ENCODE results near the gene KIAA0513.

KIAA0513 gene

DNA sequence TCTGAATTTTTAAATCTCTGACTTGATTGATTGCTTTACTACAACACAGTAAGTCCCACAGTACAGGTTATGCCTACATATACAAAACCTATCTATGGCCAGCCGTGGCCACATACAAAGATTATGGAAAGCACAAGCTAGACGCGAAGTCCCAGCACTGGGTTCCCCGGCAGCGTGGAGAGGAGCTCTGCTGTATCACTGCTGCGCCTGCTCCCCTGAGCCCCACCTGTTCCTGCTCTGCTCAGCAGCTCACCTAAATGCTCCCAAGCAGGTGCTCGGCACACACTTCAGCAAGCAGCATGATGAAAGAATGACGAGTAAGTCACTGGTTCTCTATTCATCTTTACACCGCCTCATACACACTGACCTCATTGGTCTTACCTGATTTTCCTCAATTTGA lies 36.8 kb upstream of the KIAA0513 start:
- H3K9me3 ChIP-seq (ENCODE audit: control insufficient read depth in 5 of 5, low read length in 5 of 5) = no peaks in the 10 kb centered on the region
- H3K4me1 ChIP-seq (ENCODE audit: control insufficient read depth in 5 of 5, insufficient read depth in 5 of 5, low read length in 5 of 5) = peaks cover 0 to 22% (median 19%) of the 10 kb centered on the region in 5 donors
- peaks cover 2 to 72% (median 69%) of the 10 kb centered on the region in 5 donors for H3K36me3 ChIP-seq (ENCODE audit: control insufficient read depth in 5 of 5, insufficient read depth in 5 of 5, low read length in 5 of 5)
- H3K27me3 ChIP-seq (ENCODE audit: control insufficient read depth in 5 of 5, insufficient read depth in 4 of 5, low read length in 5 of 5) = no peaks in the 10 kb centered on the region
- no peak overlapping the region for H3K27ac ChIP-seq (ENCODE audit: low read depth, low read length)
- no peak overlapping the region for H3K9ac ChIP-seq (ENCODE audit: low read length in 5 of 5)
- no peak overlapping the region for H3K4me3 ChIP-seq (ENCODE audit: low read depth in 1 of 5, low read length in 5 of 5)

DNA sequence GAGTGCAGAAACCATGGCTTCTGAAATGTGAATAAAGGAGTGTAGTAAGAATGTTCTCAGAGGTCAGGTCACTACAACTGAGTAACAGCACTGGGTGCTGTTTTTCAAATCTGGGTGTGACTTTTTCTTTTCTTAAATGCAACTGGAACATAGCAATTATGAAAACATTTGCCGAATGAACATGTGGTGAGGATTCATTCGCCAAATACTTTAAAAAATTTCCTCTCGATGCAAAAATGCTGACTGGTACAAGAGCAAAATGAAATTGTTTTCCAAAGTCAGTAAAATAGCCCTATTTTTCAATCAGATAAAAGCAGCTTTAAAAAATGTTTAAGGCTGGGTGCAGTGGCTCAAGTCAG lies 34.9 kb upstream of the KIAA0513 start:
- Histone ChIP-seq H3K36me3 (ENCODE audit: control insufficient read depth in 5 of 5, insufficient read depth in 5 of 5, low read length in 5 of 5) (peaks cover 2 to 53% (median 50%) of the 10 kb centered on the region in 5 donors), H3K27me3 (ENCODE audit: control insufficient read depth in 5 of 5, insufficient read depth in 4 of 5, low read length in 5 of 5) (no peaks in the 10 kb centered on the region), H3K4me3 (ENCODE audit: low read depth in 1 of 5, low read length in 5 of 5) (no peak overlapping the region), H3K27ac (ENCODE audit: low read depth, low read length) (peak overlapping the region; percentile 37), H3K9ac (ENCODE audit: low read length in 5 of 5) (no peak overlapping the region), H3K9me3 (ENCODE audit: control insufficient read depth in 5 of 5, low read length in 5 of 5) (no peaks in the 10 kb centered on the region), H3K4me1 (ENCODE audit: control insufficient read depth in 5 of 5, insufficient read depth in 5 of 5, low read length in 5 of 5) (peaks cover 0 to 25% (median 16%) of the 10 kb centered on the region in 5 donors)

DNA sequence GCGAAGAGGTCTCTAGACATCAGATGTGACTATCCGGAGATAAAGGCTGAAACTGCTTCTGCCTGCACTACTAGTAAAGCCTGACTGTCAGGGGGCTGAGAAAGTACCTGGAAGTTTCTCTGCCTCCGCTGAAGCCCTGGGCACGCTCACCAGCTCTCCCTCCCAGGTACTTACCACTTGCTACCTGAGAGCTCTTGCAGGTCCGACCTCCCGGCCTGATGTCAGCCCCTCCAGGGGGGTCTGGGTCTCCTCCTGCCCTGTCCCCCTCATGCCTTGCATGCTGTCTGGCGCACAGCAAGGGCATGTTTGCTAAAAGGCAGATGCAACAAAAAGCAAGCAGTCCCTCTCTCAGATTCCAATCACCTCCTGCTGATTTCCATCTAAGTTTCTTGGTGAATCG lies 33.7 kb upstream of the KIAA0513 start:
- Histone ChIP-seq H3K4me3 (ENCODE audit: low read depth in 1 of 5, low read length in 5 of 5) (no peak overlapping the region), H3K4me1 (ENCODE audit: control insufficient read depth in 5 of 5, insufficient read depth in 5 of 5, low read length in 5 of 5) (peaks cover 0 to 25% (median 16%) of the 10 kb centered on the region in 5 donors)

DNA sequence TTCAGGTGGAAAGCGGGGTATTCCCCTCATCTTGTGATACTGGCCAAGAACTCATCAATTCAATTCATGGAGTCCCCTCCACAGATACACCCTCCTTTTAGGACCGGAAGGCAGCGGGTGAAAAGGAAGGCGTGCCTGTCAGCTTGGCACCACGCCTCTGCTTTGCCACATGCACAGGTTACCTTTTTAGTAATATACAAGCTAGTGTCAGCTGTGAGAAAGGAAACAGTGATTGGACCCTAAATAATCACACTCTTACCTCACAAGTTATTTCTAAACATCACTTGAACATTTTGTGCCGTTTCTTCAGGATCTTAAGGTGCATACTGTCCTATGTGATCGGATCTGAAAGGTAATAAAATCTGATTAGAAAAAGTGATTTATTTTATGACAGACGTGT lies 31.9 kb upstream of the KIAA0513 start:
- Histone ChIP-seq H3K27ac (ENCODE audit: low read depth, low read length) (no peak overlapping the region), H3K9ac (ENCODE audit: low read length in 5 of 5) (no peak overlapping the region), H3K9me3 (ENCODE audit: control insufficient read depth in 5 of 5, low read length in 5 of 5) (no peaks in the 10 kb centered on the region), H3K4me1 (ENCODE audit: control insufficient read depth in 5 of 5, insufficient read depth in 5 of 5, low read length in 5 of 5) (peaks cover 0 to 27% (median 16%) of the 10 kb centered on the region in 5 donors), H3K4me3 (ENCODE audit: low read depth in 1 of 5, low read length in 5 of 5) (no peak overlapping the region), H3K36me3 (ENCODE audit: control insufficient read depth in 5 of 5, insufficient read depth in 5 of 5, low read length in 5 of 5) (peaks cover 2 to 29% (median 23%) of the 10 kb centered on the region in 5 donors), H3K27me3 (ENCODE audit: control insufficient read depth in 5 of 5, insufficient read depth in 4 of 5, low read length in 5 of 5) (no peaks in the 10 kb centered on the region)

More for the DNA sequence above, 33.7 kb upstream of the KIAA0513 start:
- peak overlapping the region in 2 of 5 donors; percentile 7 to 14 for H3K9ac ChIP-seq (ENCODE audit: low read length in 5 of 5)
- peak overlapping the region; percentile 80 for H3K27ac ChIP-seq (ENCODE audit: low read depth, low read length)
- H3K36me3 ChIP-seq (ENCODE audit: control insufficient read depth in 5 of 5, insufficient read depth in 5 of 5, low read length in 5 of 5) = peaks cover 2 to 43% (median 39%) of the 10 kb centered on the region in 5 donors
- H3K9me3 ChIP-seq (ENCODE audit: control insufficient read depth in 5 of 5, low read length in 5 of 5) = no peaks in the 10 kb centered on the region
- H3K27me3 ChIP-seq (ENCODE audit: control insufficient read depth in 5 of 5, insufficient read depth in 4 of 5, low read length in 5 of 5) = no peaks in the 10 kb centered on the region

DNA sequence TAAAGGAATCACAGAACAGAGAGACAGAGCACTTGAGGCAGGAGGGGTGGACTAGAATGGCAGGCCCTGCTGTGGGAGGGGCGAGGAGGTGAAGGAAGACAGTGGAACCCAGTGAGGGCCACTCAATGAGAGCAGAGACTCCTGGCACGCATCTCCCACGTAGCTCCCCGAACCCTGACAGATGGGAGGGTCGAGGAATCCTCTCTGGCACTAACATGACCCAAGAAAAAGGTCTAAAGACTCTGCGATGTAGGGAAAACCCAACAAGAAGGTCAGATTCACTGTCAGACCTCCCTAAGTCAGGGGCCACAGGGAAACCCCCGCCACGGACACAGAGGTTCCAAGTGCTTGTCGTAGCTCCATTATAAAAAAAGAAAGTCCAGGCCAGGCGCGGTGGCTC lies 31.2 kb upstream of the KIAA0513 start:
- Histone ChIP-seq H3K9ac (ENCODE audit: low read length in 5 of 5) (no peak overlapping the region), H3K4me1 (ENCODE audit: control insufficient read depth in 5 of 5, insufficient read depth in 5 of 5, low read length in 5 of 5) (peaks cover 0 to 31% (median 16%) of the 10 kb centered on the region in 5 donors), H3K9me3 (ENCODE audit: control insufficient read depth in 5 of 5, low read length in 5 of 5) (no peaks in the 10 kb centered on the region), H3K4me3 (ENCODE audit: low read depth in 1 of 5, low read length in 5 of 5) (no peak overlapping the region), H3K36me3 (ENCODE audit: control insufficient read depth in 5 of 5, insufficient read depth in 5 of 5, low read length in 5 of 5) (peaks cover 2 to 25% (median 21%) of the 10 kb centered on the region in 5 donors), H3K27ac (ENCODE audit: low read depth, low read length) (no peak overlapping the region), H3K27me3 (ENCODE audit: control insufficient read depth in 5 of 5, insufficient read depth in 4 of 5, low read length in 5 of 5) (no peaks in the 10 kb centered on the region)

DNA sequence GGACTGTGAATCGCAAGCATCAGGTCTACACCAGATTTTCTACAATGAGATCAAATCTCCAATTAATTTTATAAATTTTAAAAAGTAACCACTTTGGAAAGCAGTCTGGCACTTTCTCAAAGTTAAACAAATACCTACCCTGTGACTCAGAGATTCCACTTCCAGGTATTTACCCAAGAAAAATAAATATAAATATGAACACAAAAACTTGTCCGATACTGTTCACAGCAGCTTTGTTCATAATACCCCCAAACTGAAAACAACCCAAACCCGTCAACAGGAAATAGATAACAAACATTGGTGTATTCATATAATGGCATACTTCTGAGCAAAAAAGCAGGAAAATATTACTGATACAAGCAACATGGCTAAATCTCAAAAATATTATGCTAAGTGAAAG lies 28.4 kb upstream of the KIAA0513 start:
- no peaks in the 10 kb centered on the region for H3K9me3 ChIP-seq (ENCODE audit: control insufficient read depth in 5 of 5, low read length in 5 of 5)
- no peak overlapping the region for H3K9ac ChIP-seq (ENCODE audit: low read length in 5 of 5)
- H3K4me1 ChIP-seq (ENCODE audit: control insufficient read depth in 5 of 5, insufficient read depth in 5 of 5, low read length in 5 of 5) = peaks cover 0 to 42% (median 33%) of the 10 kb centered on the region in 5 donors
- no peak overlapping the region for H3K4me3 ChIP-seq (ENCODE audit: low read depth in 1 of 5, low read length in 5 of 5)
- no peaks in the 10 kb centered on the region for H3K27me3 ChIP-seq (ENCODE audit: control insufficient read depth in 5 of 5, insufficient read depth in 4 of 5, low read length in 5 of 5)
- H3K36me3 ChIP-seq (ENCODE audit: control insufficient read depth in 5 of 5, insufficient read depth in 5 of 5, low read length in 5 of 5) = peaks cover 2 to 18% (median 14%) of the 10 kb centered on the region in 5 donors
- no peak overlapping the region for H3K27ac ChIP-seq (ENCODE audit: low read depth, low read length)

DNA sequence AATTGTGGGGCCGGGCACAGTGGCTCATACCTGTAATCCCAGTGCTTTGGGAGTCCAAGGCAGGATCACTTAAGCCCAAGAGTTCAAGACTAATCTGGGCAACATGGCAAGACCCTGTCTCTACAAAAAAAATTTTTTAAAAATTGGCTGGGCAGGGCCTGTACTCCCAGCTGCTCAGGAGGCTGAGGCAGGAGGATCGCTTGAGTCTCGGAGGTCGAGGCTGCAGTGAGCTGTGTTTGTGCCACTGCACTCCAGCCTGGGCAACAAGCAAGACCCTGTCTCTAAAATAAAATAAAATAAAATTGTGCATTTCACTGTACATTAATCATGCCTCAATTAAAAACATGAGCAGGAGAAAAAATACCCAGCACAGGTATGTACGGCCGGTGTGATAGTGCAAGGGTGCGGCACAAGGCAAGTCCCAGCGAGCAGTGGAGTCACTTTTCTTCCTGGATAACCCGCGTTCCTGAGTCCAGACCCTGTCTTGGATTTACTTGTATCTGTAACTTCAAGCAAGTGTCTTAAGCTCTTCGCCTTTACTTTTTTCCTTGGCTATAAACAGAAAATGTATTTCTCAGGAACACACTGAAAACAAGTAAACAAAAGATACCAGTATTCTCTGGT lies 27.6 kb upstream of the KIAA0513 start:
- Histone ChIP-seq H3K27ac (ENCODE audit: low read depth, low read length) (no peak overlapping the region), H3K9ac (ENCODE audit: low read length in 5 of 5) (no peak overlapping the region), H3K9me3 (ENCODE audit: control insufficient read depth in 5 of 5, low read length in 5 of 5) (no peaks in the 10 kb centered on the region), H3K36me3 (ENCODE audit: control insufficient read depth in 5 of 5, insufficient read depth in 5 of 5, low read length in 5 of 5) (peaks cover 0 to 10% (median 7%) of the 10 kb centered on the region in 5 donors), H3K27me3 (ENCODE audit: control insufficient read depth in 5 of 5, insufficient read depth in 4 of 5, low read length in 5 of 5) (no peaks in the 10 kb centered on the region), H3K4me1 (ENCODE audit: control insufficient read depth in 5 of 5, insufficient read depth in 5 of 5, low read length in 5 of 5) (peaks cover 0 to 41% (median 35%) of the 10 kb centered on the region in 5 donors), H3K4me3 (ENCODE audit: low read depth in 1 of 5, low read length in 5 of 5) (no peak overlapping the region)

DNA sequence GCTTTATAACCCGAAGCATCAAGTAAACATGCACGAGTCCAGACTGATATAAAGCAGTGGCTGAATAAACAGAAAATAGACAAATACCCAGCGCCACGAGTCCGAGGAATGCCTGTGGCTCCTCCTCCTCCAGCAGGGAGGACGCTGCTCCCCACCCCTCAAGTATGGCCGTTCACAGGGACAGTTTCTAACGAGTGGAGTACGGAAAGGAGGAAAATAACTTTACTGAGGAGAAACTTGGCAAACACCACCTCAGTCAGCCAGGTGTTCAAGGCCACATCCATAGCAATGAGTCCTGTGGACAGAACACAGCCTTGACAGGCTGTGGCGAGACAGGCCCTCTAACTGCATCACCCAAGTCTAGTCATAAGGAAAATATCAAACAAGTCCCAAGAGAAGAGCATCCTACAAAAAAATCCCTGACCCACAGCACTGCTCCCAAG lies 25.5 kb upstream of the KIAA0513 start:
- Histone ChIP-seq H3K4me3 (ENCODE audit: low read depth in 1 of 5, low read length in 5 of 5) (peak overlapping the region in 4 of 5 donors; percentile 19 to 47 (median 30)), H3K9ac (ENCODE audit: low read length in 5 of 5) (peak overlapping the region in 2 of 5 donors; percentile 43 to 44), H3K36me3 (ENCODE audit: control insufficient read depth in 5 of 5, insufficient read depth in 5 of 5, low read length in 5 of 5) (peaks cover 0 to 2% (median 0%) of the 10 kb centered on the region in 5 donors), H3K27ac (ENCODE audit: low read depth, low read length) (peak overlapping the region; percentile 74), H3K9me3 (ENCODE audit: control insufficient read depth in 5 of 5, low read length in 5 of 5) (no peaks in the 10 kb centered on the region), H3K27me3 (ENCODE audit: control insufficient read depth in 5 of 5, insufficient read depth in 4 of 5, low read length in 5 of 5) (no peaks in the 10 kb centered on the region), H3K4me1 (ENCODE audit: control insufficient read depth in 5 of 5, insufficient read depth in 5 of 5, low read length in 5 of 5) (peaks cover 3 to 52% (median 44%) of the 10 kb centered on the region in 5 donors)

DNA sequence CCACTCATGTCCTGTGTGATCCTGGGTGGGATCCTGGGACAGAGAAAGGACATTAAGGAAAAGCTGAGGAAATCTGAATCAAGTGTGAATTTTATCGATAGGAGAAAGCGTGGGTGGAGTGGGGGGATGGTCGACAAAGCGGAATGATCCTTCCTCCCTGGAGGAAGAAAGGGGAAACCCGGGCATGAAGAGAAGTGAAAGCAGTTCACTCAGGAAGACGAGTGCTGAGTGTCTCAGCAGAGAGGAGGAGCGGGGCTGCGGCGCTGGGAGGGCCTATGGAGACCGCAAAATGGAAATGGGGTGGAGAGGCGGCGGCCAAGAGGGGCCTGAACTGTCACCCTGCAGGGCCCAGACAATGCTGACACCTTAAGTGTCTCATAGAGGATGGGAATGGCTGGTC lies 25.0 kb upstream of the KIAA0513 start:
- H3K9me3 ChIP-seq (ENCODE audit: control insufficient read depth in 5 of 5, low read length in 5 of 5) = no peaks in the 10 kb centered on the region
- H3K4me3 ChIP-seq (ENCODE audit: low read depth in 1 of 5, low read length in 5 of 5) = peak overlapping the region; percentile 10 to 47 (median 27)

DNA sequence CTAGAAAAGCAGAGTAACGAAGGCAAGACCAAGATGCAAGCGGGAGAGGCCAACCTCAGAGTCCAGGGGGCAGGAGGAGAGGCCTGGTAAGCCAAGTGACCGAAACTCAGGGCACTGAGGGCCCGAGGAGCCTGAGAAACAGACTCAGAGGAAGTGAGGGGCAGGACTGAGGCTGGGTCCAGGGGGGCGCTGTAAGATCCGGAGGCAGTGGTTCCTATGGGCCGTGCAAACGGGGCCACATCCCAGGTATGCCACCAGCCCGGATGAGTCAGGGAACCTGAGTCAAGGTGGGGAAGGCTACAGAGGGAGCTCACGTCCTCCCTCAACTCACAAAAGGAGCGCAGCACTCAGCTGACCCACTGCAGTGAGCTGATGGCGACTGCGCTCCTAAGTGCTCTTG lies 24.5 kb upstream of the KIAA0513 start:
- Histone ChIP-seq H3K27ac (ENCODE audit: low read depth, low read length) (peak overlapping the region; percentile 74), H3K4me3 (ENCODE audit: low read depth in 1 of 5, low read length in 5 of 5) (peak overlapping the region; percentile 3 to 47 (median 10))

More for the DNA sequence above, 25.0 kb upstream of the KIAA0513 start:
- peaks cover 3 to 52% (median 44%) of the 10 kb centered on the region in 5 donors for H3K4me1 ChIP-seq (ENCODE audit: control insufficient read depth in 5 of 5, insufficient read depth in 5 of 5, low read length in 5 of 5)
- peak overlapping the region; percentile 74 for H3K27ac ChIP-seq (ENCODE audit: low read depth, low read length)
- no peaks in the 10 kb centered on the region for H3K27me3 ChIP-seq (ENCODE audit: control insufficient read depth in 5 of 5, insufficient read depth in 4 of 5, low read length in 5 of 5)
- H3K36me3 ChIP-seq (ENCODE audit: control insufficient read depth in 5 of 5, insufficient read depth in 5 of 5, low read length in 5 of 5) = peaks cover 0 to 3% (median 0%) of the 10 kb centered on the region in 5 donors
- H3K9ac ChIP-seq (ENCODE audit: low read length in 5 of 5) = peak overlapping the region in 4 of 5 donors; percentile 44 to 51 (median 46)

More for the DNA sequence above, 24.5 kb upstream of the KIAA0513 start:
- Histone ChIP-seq H3K9me3 (ENCODE audit: control insufficient read depth in 5 of 5, low read length in 5 of 5) (no peaks in the 10 kb centered on the region), H3K4me1 (ENCODE audit: control insufficient read depth in 5 of 5, insufficient read depth in 5 of 5, low read length in 5 of 5) (peaks cover 3 to 54% (median 48%) of the 10 kb centered on the region in 5 donors), H3K27me3 (ENCODE audit: control insufficient read depth in 5 of 5, insufficient read depth in 4 of 5, low read length in 5 of 5) (no peaks in the 10 kb centered on the region), H3K36me3 (ENCODE audit: control insufficient read depth in 5 of 5, insufficient read depth in 5 of 5, low read length in 5 of 5) (peaks cover 0 to 6% (median 0%) of the 10 kb centered on the region in 5 donors), H3K9ac (ENCODE audit: low read length in 5 of 5) (peak overlapping the region; percentile 22 to 51 (median 44))
